Measurements from ENCODE around the gene FOXP1. TPM values are rescaled to one million over a fixed set of nuclear protein-coding genes. Genes with fewer than 3 reads are reported as not detected.

FOXP1 gene
- total RNA-seq (2014; rRNA removed; shearing (Covaris generic)), result 13.2 and 13.6 TPM in 2 replicates

GRCh38 chr3:71583566-71584393, at the start of gene FOXP1:
FOXP1 (minus strand) TSS chr3:71583728; CDS start chr3:71198381, 385,347 bp downstream.

Small RNAs within 50 kb of the gene (small RNA-seq; reads per million reads assigned to genes)
- gene MIR1284, result not detected

Other genes with a start within 250 kb of the FOXP1 start
- 0.15 and 1.6 TPM in 2 replicates for gene EIF4E3, start 141.7 kb upstream of the FOXP1 start, total RNA-seq (2014; rRNA removed; shearing (Covaris generic))
- gene GPR27, start 170.1 kb upstream of the FOXP1 start, total RNA-seq (2014; rRNA removed; shearing (Covaris generic)), result not detected in 2 replicates
- 0.13 and 0.23 TPM in 2 replicates for gene PROK2, start 201.4 kb upstream of the FOXP1 start, total RNA-seq (2014; rRNA removed; shearing (Covaris generic))